ENCODE results near the gene ITGB2. TPM values are rescaled to one million over a fixed set of nuclear protein-coding genes. Genes with fewer than 3 reads are reported as not detected.

ITGB2 gene
- total and polyA plus RNA-seq, 3 experiments from 2014 or later, result 159 to 847 (median 165) TPM

DNA sequence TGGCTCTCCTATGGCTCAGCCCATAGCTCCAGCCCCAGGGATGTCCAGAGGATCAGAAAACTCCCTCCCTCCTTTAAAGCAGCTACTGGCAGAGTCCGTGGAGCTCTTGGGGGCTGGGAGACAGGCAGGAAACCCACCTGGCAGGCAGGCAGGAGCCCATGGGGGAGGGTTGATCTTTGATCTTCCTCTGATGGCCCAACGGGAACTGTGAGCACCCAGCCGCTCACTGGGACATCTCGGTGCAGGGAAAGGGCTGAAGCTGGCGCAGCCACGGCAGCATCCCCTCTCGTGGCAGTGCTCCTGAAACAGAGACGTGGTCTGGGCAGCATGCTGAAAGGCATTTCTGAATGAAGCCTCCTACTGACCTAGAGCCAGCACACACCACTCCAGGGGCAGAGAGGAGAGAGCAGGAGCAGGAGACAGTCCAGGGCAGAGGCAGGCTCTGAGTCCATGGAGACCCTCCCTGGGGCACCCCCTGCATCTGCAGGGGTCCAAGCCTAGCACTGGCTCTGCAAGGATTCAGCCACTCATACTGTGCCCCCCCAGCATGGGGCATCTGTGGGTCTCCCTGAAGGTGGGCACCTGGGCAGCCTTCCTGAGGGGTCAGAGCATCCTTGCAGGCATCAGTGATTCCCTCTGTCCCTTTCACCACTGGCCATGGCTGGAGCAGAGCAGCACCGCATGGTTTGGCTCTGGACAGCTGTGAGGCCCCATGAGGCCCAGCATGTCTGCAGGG lies 14.3 kb upstream of the ITGB2 start:
- peaks cover 26% of the 10 kb centered on the region for H3K4me1 ChIP-seq (ENCODE audit: insufficient read depth, low read length)

DNA sequence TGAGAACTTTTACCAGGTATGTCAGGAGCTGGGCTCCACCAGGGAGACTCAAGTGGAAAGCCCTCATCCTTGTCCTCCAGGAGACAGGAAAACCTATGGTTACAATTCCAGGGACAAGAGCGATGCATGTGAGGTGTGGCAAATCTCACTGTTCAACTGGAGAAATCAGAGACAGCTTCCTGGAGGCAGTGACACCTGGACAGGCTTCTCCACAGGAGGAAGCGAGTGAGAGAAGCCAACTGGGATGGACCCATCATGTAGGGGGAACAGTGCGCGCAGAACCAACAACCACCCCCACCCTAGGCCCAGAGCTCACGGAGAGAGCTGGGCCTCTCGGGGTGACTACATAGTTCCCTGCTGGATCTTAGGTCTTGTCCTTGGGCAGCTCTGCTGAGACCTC lies 13.6 kb upstream of the ITGB2 start:
- no peak overlapping the region for H3K4me3 ChIP-seq (ENCODE audit: low read length)
- POLR2A ChIA-PET, result interaction anchor here (0.9 kb wide), 1 partner anchor 41 kb away, joined by 3 read pairs; no protein-coding TSS in a partner anchor
- no peaks in the 10 kb centered on the region for H3K27me3 ChIP-seq (ENCODE audit: insufficient read depth, low read length, poor library complexity, severe bottlenecking)
- no peaks in the 10 kb centered on the region for H3K36me3 Mint-ChIP-seq
- DNase-seq, result no peak
- CTCF ChIA-PET, result interaction anchor here (1.2 to 12.2 kb wide), 5 partner anchors 18 to 194 kb away, joined by 3 to 219 read pairs (median 38); partner anchors contain the start of genes ITGB2 and UBE2G2
- peaks cover 31% of the 10 kb centered on the region for H3K4me1 ChIP-seq (ENCODE audit: insufficient read depth, low read length)
- H3K27ac ChIP-seq (ENCODE audit: low read depth, low read length), result no peak overlapping the region
- H3K4me3 Mint-ChIP-seq, result peak overlapping the region in 3 of 7 donors; percentile 29 to 56 (median 36)
- H3K27me3 Mint-ChIP-seq, result no peaks in the 10 kb centered on the region
- H3K9me3 ChIP-seq (ENCODE audit: low read length), result no peaks in the 10 kb centered on the region
- H3K36me3 ChIP-seq (ENCODE audit: insufficient read depth, low read length), result no peaks in the 10 kb centered on the region
- H3K9me3 Mint-ChIP-seq, result no peaks in the 10 kb centered on the region
- no peak overlapping the region for H3K27ac Mint-ChIP-seq
- H3K4me1 Mint-ChIP-seq, result peaks cover 26 to 29% (median 28%) of the 10 kb centered on the region in 3 donors

More for the DNA sequence above, 14.3 kb upstream of the ITGB2 start:
- Histone ChIP-seq H3K4me3 (ENCODE audit: low read length) (no peak overlapping the region), H3K9me3 (ENCODE audit: low read length) (no peaks in the 10 kb centered on the region), H3K27me3 (ENCODE audit: insufficient read depth, low read length, poor library complexity, severe bottlenecking) (no peaks in the 10 kb centered on the region), H3K27ac (ENCODE audit: low read depth, low read length) (no peak overlapping the region), H3K36me3 (ENCODE audit: insufficient read depth, low read length) (no peaks in the 10 kb centered on the region)
- H3K4me3 Mint-ChIP-seq, result peak overlapping the region in 1 of 7 donors; percentile 50
- POLR2A ChIA-PET, result interaction anchor here (0.9 kb wide), 1 partner anchor 42 kb away, joined by 3 read pairs; no protein-coding TSS in a partner anchor
- H3K36me3 Mint-ChIP-seq, result peaks cover 0 to 2% (median 0%) of the 10 kb centered on the region in 3 donors
- no peak for DNase-seq
- no peaks in the 10 kb centered on the region for H3K9me3 Mint-ChIP-seq
- CTCF ChIA-PET, result interaction anchor here (1.2 to 12.2 kb wide), 5 partner anchors 19 to 194 kb away, joined by 3 to 219 read pairs (median 38); partner anchors contain the start of genes ITGB2 and UBE2G2
- no peak overlapping the region for H3K27ac Mint-ChIP-seq
- H3K4me1 Mint-ChIP-seq, result peaks cover 20 to 24% (median 22%) of the 10 kb centered on the region in 3 donors
- no peaks in the 10 kb centered on the region for H3K27me3 Mint-ChIP-seq

DNA sequence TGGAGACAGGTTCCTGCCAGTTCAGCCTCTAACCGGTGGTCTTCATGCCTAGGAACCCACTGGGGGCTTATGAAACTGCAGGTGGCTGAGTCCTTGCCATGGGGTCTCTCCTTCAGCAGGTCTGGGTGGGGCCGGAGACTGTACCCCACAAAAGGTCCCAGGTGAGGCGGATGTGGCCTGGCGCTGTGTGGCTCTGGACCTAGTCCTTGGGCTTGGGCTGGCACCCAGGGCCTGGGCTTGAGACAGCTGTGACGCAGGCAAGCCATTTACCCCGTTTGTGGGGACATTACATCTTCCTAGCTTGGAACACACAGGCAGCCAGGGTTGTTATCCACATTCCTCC lies 13.2 kb upstream of the ITGB2 start:
- Mint-ChIP-seq H3K4me1 (peaks cover 26 to 29% (median 28%) of the 10 kb centered on the region in 3 donors), H3K27ac (peak overlapping the region in 1 of 8 donors; percentile 72), H3K4me3 (peak overlapping the region in 3 of 7 donors; percentile 25 to 56 (median 29)), H3K36me3 (no peaks in the 10 kb centered on the region), H3K9me3 (no peaks in the 10 kb centered on the region), H3K27me3 (no peaks in the 10 kb centered on the region)
- Histone ChIP-seq H3K9me3 (ENCODE audit: low read length) (no peaks in the 10 kb centered on the region), H3K4me3 (ENCODE audit: low read length) (no peak overlapping the region), H3K27me3 (ENCODE audit: insufficient read depth, low read length, poor library complexity, severe bottlenecking) (no peaks in the 10 kb centered on the region), H3K27ac (ENCODE audit: low read depth, low read length) (no peak overlapping the region), H3K4me1 (ENCODE audit: insufficient read depth, low read length) (peaks cover 31% of the 10 kb centered on the region), H3K36me3 (ENCODE audit: insufficient read depth, low read length) (no peaks in the 10 kb centered on the region)
- POLR2A ChIA-PET, result interaction anchor here (0.9 kb wide), 1 partner anchor 41 kb away, joined by 3 read pairs; no protein-coding TSS in a partner anchor
- DNase-seq, result no peak
- CTCF ChIA-PET, result interaction anchor here (1.2 to 12.2 kb wide), 6 partner anchors 18 to 195 kb away, joined by 3 to 219 read pairs (median 28); partner anchors contain the start of genes ITGB2, PTTG1IP and UBE2G2

DNA sequence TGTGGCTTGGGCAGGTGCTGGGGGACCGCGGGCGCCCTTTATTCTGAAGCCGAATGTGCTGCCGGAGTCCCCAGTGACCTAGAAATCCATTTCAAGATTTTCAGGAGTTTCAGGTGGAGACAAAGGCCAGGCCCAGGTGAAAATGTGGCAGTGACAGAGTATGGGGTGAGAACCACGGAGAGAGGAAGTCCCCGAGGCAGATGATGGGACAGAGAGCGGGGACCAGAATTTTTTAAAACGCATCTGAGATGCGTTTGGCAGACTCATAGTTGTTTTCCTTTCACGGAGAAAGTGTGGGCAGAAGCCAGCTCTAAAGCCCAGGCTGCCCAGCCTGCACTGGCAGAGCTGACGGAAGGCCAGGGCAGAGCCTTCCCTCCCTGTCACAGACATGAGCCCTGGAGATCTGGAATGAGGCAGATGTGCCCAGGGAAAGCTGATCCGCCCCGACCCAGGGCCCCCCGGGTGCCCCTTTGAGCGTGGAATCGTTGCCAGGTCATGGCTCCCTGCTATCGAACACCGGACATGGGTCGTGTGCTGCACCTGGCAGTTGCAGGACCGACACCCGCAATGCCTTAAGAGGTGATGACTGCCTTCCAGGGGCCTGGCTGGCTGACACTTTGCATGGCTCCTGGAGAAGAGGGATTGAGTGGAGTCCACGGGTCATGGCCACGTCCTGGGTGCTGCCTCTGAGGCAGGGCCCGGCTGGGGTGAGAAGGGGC lies 12.7 kb upstream of the ITGB2 start:
- Histone ChIP-seq H3K27ac (ENCODE audit: low read depth, low read length) (no peak overlapping the region), H3K36me3 (ENCODE audit: insufficient read depth, low read length) (no peaks in the 10 kb centered on the region), H3K9me3 (ENCODE audit: low read length) (no peaks in the 10 kb centered on the region), H3K4me1 (ENCODE audit: insufficient read depth, low read length) (peaks cover 29% of the 10 kb centered on the region), H3K27me3 (ENCODE audit: insufficient read depth, low read length, poor library complexity, severe bottlenecking) (no peaks in the 10 kb centered on the region), H3K4me3 (ENCODE audit: low read length) (no peak overlapping the region)
- DNase-seq, result no peak
- CTCF ChIA-PET, result interaction anchor here (1.0 to 12.2 kb wide), 9 partner anchors 17 to 431 kb away, joined by 3 to 219 read pairs (median 10); partner anchors contain the start of genes ITGB2, PTTG1IP and UBE2G2
- H3K4me3 Mint-ChIP-seq, result peak overlapping the region; percentile 27 to 78 (median 53)
- peaks cover 28 to 31% (median 28%) of the 10 kb centered on the region in 3 donors for H3K4me1 Mint-ChIP-seq
- H3K27ac Mint-ChIP-seq, result peak overlapping the region in 1 of 8 donors; percentile 87
- no peaks in the 10 kb centered on the region for H3K36me3 Mint-ChIP-seq
- POLR2A ChIA-PET, result interaction anchor here (1.5 kb wide), 1 partner anchor 40 kb away, joined by 9 read pairs; no protein-coding TSS in a partner anchor
- no peaks in the 10 kb centered on the region for H3K9me3 Mint-ChIP-seq
- no peaks in the 10 kb centered on the region for H3K27me3 Mint-ChIP-seq

DNA sequence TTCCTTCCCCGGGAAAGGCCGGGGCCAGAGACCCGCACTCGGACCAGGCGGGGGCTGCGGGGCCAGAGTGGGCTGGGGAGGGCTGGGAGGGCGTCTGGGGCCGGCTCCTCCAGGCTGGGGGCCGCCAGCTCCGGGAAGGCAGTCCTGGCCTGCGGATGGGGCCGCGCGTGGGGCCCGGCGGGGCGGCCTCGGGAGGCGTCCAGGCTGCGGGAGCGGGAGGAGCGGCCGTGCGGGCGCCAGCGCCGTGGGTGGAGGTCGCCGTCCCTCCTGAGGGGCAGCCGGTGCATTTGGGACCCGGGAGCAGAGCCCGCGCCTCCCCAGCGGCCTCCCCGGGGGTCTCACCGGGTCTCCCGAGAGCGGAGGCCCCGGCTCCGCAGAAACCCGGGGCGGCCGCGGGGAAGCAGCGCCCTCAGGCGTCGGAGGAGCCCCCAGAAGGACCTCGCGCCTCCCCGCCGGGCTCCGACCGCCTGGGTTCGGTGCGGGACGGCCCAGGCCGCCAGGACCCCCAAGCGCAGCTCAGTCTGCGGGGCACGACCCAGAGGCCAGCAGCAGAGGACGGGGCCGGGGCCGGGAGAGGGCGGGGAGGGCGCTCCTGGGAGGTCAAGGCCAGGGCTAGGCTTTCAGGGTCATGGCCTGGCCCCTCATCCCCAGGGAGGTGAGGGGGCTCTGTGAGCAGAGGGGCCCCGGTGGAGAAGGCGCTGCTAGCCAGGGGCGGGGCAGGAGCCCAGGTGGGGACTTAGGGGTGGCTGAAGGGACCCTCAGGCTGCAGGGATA lies 11.9 kb upstream of the ITGB2 start:
- no peak overlapping the region for H3K27ac Mint-ChIP-seq
- ChIA-PET POLR2A (interaction anchor here (0.7 to 3.0 kb wide), 8 partner anchors 9 to 131 kb away, joined by 3 to 21 read pairs (median 9); partner anchors contain the start of gene PTTG1IP), CTCF (interaction anchor here (0.7 to 12.2 kb wide), 18 partner anchors 17 to 431 kb away, joined by 3 to 219 read pairs (median 5); partner anchors contain the start of genes ITGB2, PTTG1IP and UBE2G2)
- H3K9me3 ChIP-seq (ENCODE audit: low read length), result no peaks in the 10 kb centered on the region
- peak; percentile 51 to 78 (median 66) for DNase-seq
- peak overlapping the region; percentile 38 for H3K27ac ChIP-seq (ENCODE audit: low read depth, low read length)
- peak overlapping the region; percentile 43 for H3K4me3 ChIP-seq (ENCODE audit: low read length)
- H3K9me3 Mint-ChIP-seq, result no peaks in the 10 kb centered on the region
- H3K4me3 Mint-ChIP-seq, result peak overlapping the region in 6 of 7 donors; percentile 79 to 94 (median 84)
- peaks cover 36% of the 10 kb centered on the region for H3K4me1 ChIP-seq (ENCODE audit: insufficient read depth, low read length)
- no peaks in the 10 kb centered on the region for H3K27me3 ChIP-seq (ENCODE audit: insufficient read depth, low read length, poor library complexity, severe bottlenecking)
- no peaks in the 10 kb centered on the region for H3K27me3 Mint-ChIP-seq
- H3K36me3 ChIP-seq (ENCODE audit: insufficient read depth, low read length), result no peaks in the 10 kb centered on the region
- peaks cover 0 to 1% (median 0%) of the 10 kb centered on the region in 3 donors for H3K36me3 Mint-ChIP-seq
- peaks cover 29 to 39% (median 32%) of the 10 kb centered on the region in 3 donors for H3K4me1 Mint-ChIP-seq

DNA sequence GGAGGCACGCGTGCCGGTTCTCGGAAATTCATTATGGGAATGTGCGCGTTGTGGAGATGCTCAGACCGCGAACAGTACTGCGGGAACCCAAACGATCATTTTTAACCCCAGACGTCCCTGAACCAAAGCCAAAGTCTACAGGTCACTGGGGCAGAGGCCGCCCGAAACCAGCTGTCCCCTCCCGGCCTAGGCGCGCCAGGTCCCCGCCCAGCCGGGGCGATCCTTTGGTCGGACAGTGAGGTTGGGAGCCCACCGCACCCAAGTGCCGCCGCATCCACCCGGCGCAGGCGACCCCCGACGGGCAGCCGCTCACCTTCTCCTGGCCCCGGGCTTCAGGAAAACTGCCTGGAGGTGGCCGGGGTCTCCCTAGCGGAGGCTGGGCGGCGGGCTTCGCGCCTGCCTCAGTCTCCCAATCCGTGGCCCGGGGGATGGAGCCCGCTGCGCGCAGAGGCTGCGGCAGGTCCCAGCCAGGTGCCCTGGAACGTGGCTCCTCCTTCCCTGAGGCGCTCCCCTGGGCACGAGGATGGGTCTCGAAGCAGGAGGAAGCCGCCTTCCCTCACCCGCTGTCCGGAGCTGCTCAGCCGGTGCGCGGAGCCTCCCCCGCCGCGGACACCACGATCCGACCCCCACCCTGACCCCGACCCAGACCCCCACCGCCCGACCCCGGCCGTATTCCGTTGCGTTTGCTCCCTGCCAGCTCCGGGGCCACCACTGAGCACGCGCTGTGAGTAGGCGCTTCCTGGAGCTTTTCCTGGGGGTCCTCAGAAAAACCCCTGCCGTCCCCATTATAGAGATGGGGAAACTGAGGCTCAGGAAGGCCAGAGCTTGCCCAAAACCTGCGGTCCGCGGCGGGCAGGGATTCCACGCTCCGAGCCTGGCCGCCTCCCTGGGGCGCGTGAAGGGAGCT lies 11.1 kb upstream of the ITGB2 start:
- Mint-ChIP-seq H3K4me3 (peak overlapping the region; percentile 79 to 94 (median 88)), H3K27me3 (no peaks in the 10 kb centered on the region), H3K27ac (peak overlapping the region; percentile 79 to 97 (median 89)), H3K36me3 (peaks cover 0 to 2% (median 0%) of the 10 kb centered on the region in 3 donors), H3K9me3 (no peaks in the 10 kb centered on the region), H3K4me1 (peaks cover 37 to 47% (median 38%) of the 10 kb centered on the region in 3 donors)
- ChIA-PET POLR2A (interaction anchor here (0.7 to 3.0 kb wide), 11 partner anchors 10 to 130 kb away, joined by 3 to 21 read pairs (median 6); partner anchors contain the start of gene PTTG1IP), CTCF (interaction anchor here (0.7 to 12.2 kb wide), 20 partner anchors 8 to 430 kb away, joined by 3 to 219 read pairs (median 5); partner anchors contain the start of genes ITGB2, PTTG1IP, SLX9 and UBE2G2)
- Histone ChIP-seq H3K4me3 (ENCODE audit: low read length) (peak overlapping the region; percentile 81), H3K9me3 (ENCODE audit: low read length) (no peaks in the 10 kb centered on the region), H3K27me3 (ENCODE audit: insufficient read depth, low read length, poor library complexity, severe bottlenecking) (no peaks in the 10 kb centered on the region), H3K4me1 (ENCODE audit: insufficient read depth, low read length) (peaks cover 43% of the 10 kb centered on the region), H3K27ac (ENCODE audit: low read depth, low read length) (peak overlapping the region; percentile 38), H3K36me3 (ENCODE audit: insufficient read depth, low read length) (no peaks in the 10 kb centered on the region)
- DNase-seq, result no peak
